Measurements from ENCODE around the gene WDR45.

GRCh38 chrX:49116716-49117115 lies 37.0 kb upstream of the WDR45 start:
- TF ChIP-seq ZNF362 (tag by site-specific recombination; IDR thresholded peaks at IDR 0.05) (no peak), ZBTB8A (tag by site-specific recombination; IDR thresholded peaks at IDR 0.05) (no peak), CTCF (tag by site-specific recombination; IDR thresholded peaks at IDR 0.05) (no peak), GLIS1 (tag by site-specific recombination; IDR thresholded peaks at IDR 0.05) (no peak), ZNF274 (IDR thresholded peaks at IDR 0.05; ENCODE audit: low read length) (no peak), ZNF274 (tag by site-specific recombination; IDR thresholded peaks at IDR 0.05; ENCODE audit: borderline replicate concordance) (no peak), PATZ1 (tag by site-specific recombination; IDR thresholded peaks at IDR 0.05) (no peak), ZNF10 (tag by site-specific recombination; IDR thresholded peaks at IDR 0.05) (no peak), ZNF610 (tag by site-specific recombination; IDR thresholded peaks at IDR 0.05; ENCODE audit: borderline replicate concordance) (no peak), SETDB1 (IDR thresholded peaks at IDR 0.05; ENCODE audit: insufficient read length, low read length) (no peak)

Measured in HEK293 (cell line).